D721Med (cell line): ENCODE measurements around the gene AGAP1.

Experiments used
- DNase-seq: peaks from one replicate; pipeline ENCODE4 v3.0.0; 2011; ENCODE audit warnings: low spot score; ENCODE audit not compliant: insufficient read length
- FAIRE-seq: peaks from 2 replicates; lab custom pipeline; 2011; peaks lifted over from hg19 to GRCh38; lab: Jason Lieb, UNC
- CTCF ChIP-seq: IDR thresholded peaks from 2 replicates; pipeline ENCODE4 v1.5.1; 2012; ENCODE audit warnings: mild to moderate bottlenecking, control low read depth; ENCODE audit not compliant: insufficient read depth; ENCODE audit errors: missing control alignments

The AGAP1 gene

GRCh38 chr2:235596272-235596671 is 102.4 kb downstream of the AGAP1 start:
- FAIRE-seq (no peak), DNase-seq (no peak)
- TF ChIP-seq CTCF: no peak

- no peak for DNase-seq
- FAIRE-seq: no peak
- TF ChIP-seq CTCF: no peak
These were observed 103.3 kb downstream of the AGAP1 start for GRCh38 chr2:235597081-235597615.

- no peak for TF ChIP-seq CTCF
- FAIRE-seq: no peak
- DNase-seq: no peak
These were observed 104.2 kb downstream of the AGAP1 start for GRCh38 chr2:235598026-235598425.

- TF ChIP-seq CTCF: no peak
- DNase-seq (no peak), FAIRE-seq (no peak)
These were observed 105.0 kb downstream of the AGAP1 start for GRCh38 chr2:235598532-235599531.

GRCh38 chr2:235599596-235600338 is 105.9 kb downstream of the AGAP1 start:
- TF ChIP-seq CTCF: no peak
- DNase-seq: no peak
- FAIRE-seq: no peak

- no peak for FAIRE-seq
- no peak for TF ChIP-seq CTCF
- DNase-seq: no peak
These were observed 106.6 kb downstream of the AGAP1 start for GRCh38 chr2:235600406-235600805.
